ENCODE data around the gene NCOA7. TPM values are rescaled to one million over a fixed set of nuclear protein-coding genes. Genes with fewer than 3 reads are reported as not detected.

NCOA7 gene
- total RNA-seq, 1 donor = 14.8 TPM

- no peaks in the 10 kb centered on the region for H3K4me1 ChIP-seq (ENCODE audit: insufficient read depth, low read length)
- no peaks in the 10 kb centered on the region for H3K9me3 ChIP-seq (ENCODE audit: low read depth, low read length)
- H3K27me3 ChIP-seq (ENCODE audit: insufficient read depth, low read length) = no peaks in the 10 kb centered on the region
- no peak overlapping the region for H3K4me3 ChIP-seq (ENCODE audit: low read length)
These were observed 77.5 kb downstream of the NCOA7 start for GRCh38 chr6:125868252-125868651.

GRCh38 chr6:125868678-125869395, 78.1 kb downstream of the NCOA7 start:
- Histone ChIP-seq H3K4me3 (ENCODE audit: low read length) (no peak overlapping the region), H3K4me1 (ENCODE audit: insufficient read depth, low read length) (no peaks in the 10 kb centered on the region), H3K27me3 (ENCODE audit: insufficient read depth, low read length) (no peaks in the 10 kb centered on the region), H3K9me3 (ENCODE audit: low read depth, low read length) (no peaks in the 10 kb centered on the region)

- Histone ChIP-seq H3K9me3 (ENCODE audit: low read depth, low read length) (no peaks in the 10 kb centered on the region), H3K4me3 (ENCODE audit: low read length) (no peak overlapping the region), H3K4me1 (ENCODE audit: insufficient read depth, low read length) (no peaks in the 10 kb centered on the region), H3K27me3 (ENCODE audit: insufficient read depth, low read length) (no peaks in the 10 kb centered on the region)
These were observed 78.7 kb downstream of the NCOA7 start for GRCh38 chr6:125869427-125869826.

GRCh38 chr6:125871365-125871764, 80.6 kb downstream of the NCOA7 start:
- no peaks in the 10 kb centered on the region for H3K4me1 ChIP-seq (ENCODE audit: insufficient read depth, low read length)
- no peaks in the 10 kb centered on the region for H3K27me3 ChIP-seq (ENCODE audit: insufficient read depth, low read length)
- no peak overlapping the region for H3K4me3 ChIP-seq (ENCODE audit: low read length)
- no peaks in the 10 kb centered on the region for H3K9me3 ChIP-seq (ENCODE audit: low read depth, low read length)

GRCh38 chr6:125872259-125872921, 81.6 kb downstream of the NCOA7 start:
- no peak overlapping the region for H3K4me3 ChIP-seq (ENCODE audit: low read length)
- no peaks in the 10 kb centered on the region for H3K9me3 ChIP-seq (ENCODE audit: low read depth, low read length)
- H3K4me1 ChIP-seq (ENCODE audit: insufficient read depth, low read length) = no peaks in the 10 kb centered on the region
- no peaks in the 10 kb centered on the region for H3K27me3 ChIP-seq (ENCODE audit: insufficient read depth, low read length)

- Histone ChIP-seq H3K4me1 (ENCODE audit: insufficient read depth, low read length) (no peaks in the 10 kb centered on the region), H3K4me3 (ENCODE audit: low read length) (no peak overlapping the region), H3K27me3 (ENCODE audit: insufficient read depth, low read length) (no peaks in the 10 kb centered on the region), H3K9me3 (ENCODE audit: low read depth, low read length) (no peaks in the 10 kb centered on the region)
These were observed 91.5 kb downstream of the NCOA7 start for GRCh38 chr6:125882243-125882642.

- no peaks in the 10 kb centered on the region for H3K27me3 ChIP-seq (ENCODE audit: insufficient read depth, low read length)
These were observed 94.0 kb downstream of the NCOA7 start for GRCh38 chr6:125884634-125885371.

GRCh38 chr6:125886021-125886420, 95.3 kb downstream of the NCOA7 start:
- no peaks in the 10 kb centered on the region for H3K4me1 ChIP-seq (ENCODE audit: insufficient read depth, low read length)
- no peaks in the 10 kb centered on the region for H3K27me3 ChIP-seq (ENCODE audit: insufficient read depth, low read length)
- no peak overlapping the region for H3K4me3 ChIP-seq (ENCODE audit: low read length)
- H3K9me3 ChIP-seq (ENCODE audit: low read depth, low read length) = no peaks in the 10 kb centered on the region

More at GRCh38 chr6:125884634-125885371, 94.0 kb downstream of the NCOA7 start:
- no peaks in the 10 kb centered on the region for H3K4me1 ChIP-seq (ENCODE audit: insufficient read depth, low read length)
- H3K4me3 ChIP-seq (ENCODE audit: low read length) = no peak overlapping the region
- no peaks in the 10 kb centered on the region for H3K9me3 ChIP-seq (ENCODE audit: low read depth, low read length)

- no peaks in the 10 kb centered on the region for H3K9me3 ChIP-seq (ENCODE audit: low read depth, low read length)
- no peaks in the 10 kb centered on the region for H3K27me3 ChIP-seq (ENCODE audit: insufficient read depth, low read length)
These were observed 96.2 kb downstream of the NCOA7 start for GRCh38 chr6:125886914-125887313.

GRCh38 chr6:125887372-125887771, 96.6 kb downstream of the NCOA7 start:
- Histone ChIP-seq H3K9me3 (ENCODE audit: low read depth, low read length) (no peaks in the 10 kb centered on the region), H3K4me1 (ENCODE audit: insufficient read depth, low read length) (no peaks in the 10 kb centered on the region), H3K4me3 (ENCODE audit: low read length) (no peak overlapping the region), H3K27me3 (ENCODE audit: insufficient read depth, low read length) (no peaks in the 10 kb centered on the region)

More at GRCh38 chr6:125886914-125887313, 96.2 kb downstream of the NCOA7 start:
- no peaks in the 10 kb centered on the region for H3K4me1 ChIP-seq (ENCODE audit: insufficient read depth, low read length)
- H3K4me3 ChIP-seq (ENCODE audit: low read length) = no peak overlapping the region

- Histone ChIP-seq H3K9me3 (ENCODE audit: low read depth, low read length) (no peaks in the 10 kb centered on the region), H3K4me1 (ENCODE audit: insufficient read depth, low read length) (no peaks in the 10 kb centered on the region), H3K27me3 (ENCODE audit: insufficient read depth, low read length) (no peaks in the 10 kb centered on the region)
These were observed 98.4 kb downstream of the NCOA7 start for GRCh38 chr6:125888989-125889656.

GRCh38 chr6:125899726-125900182, 109.0 kb downstream of the NCOA7 start:
- no peaks in the 10 kb centered on the region for H3K4me1 ChIP-seq (ENCODE audit: insufficient read depth, low read length)
- no peak overlapping the region for H3K4me3 ChIP-seq (ENCODE audit: low read length)
- no peaks in the 10 kb centered on the region for H3K27me3 ChIP-seq (ENCODE audit: insufficient read depth, low read length)
- H3K9me3 ChIP-seq (ENCODE audit: low read depth, low read length) = no peaks in the 10 kb centered on the region

More at GRCh38 chr6:125888989-125889656, 98.4 kb downstream of the NCOA7 start:
- H3K4me3 ChIP-seq (ENCODE audit: low read length) = no peak overlapping the region

GRCh38 chr6:125904871-125905270, 114.1 kb downstream of the NCOA7 start:
- no peak overlapping the region for H3K4me3 ChIP-seq (ENCODE audit: low read length)
- no peaks in the 10 kb centered on the region for H3K9me3 ChIP-seq (ENCODE audit: low read depth, low read length)
- no peaks in the 10 kb centered on the region for H3K4me1 ChIP-seq (ENCODE audit: insufficient read depth, low read length)
- no peaks in the 10 kb centered on the region for H3K27me3 ChIP-seq (ENCODE audit: insufficient read depth, low read length)

- Histone ChIP-seq H3K4me1 (ENCODE audit: insufficient read depth, low read length) (peaks cover 9% of the 10 kb centered on the region), H3K4me3 (ENCODE audit: low read length) (no peak overlapping the region), H3K9me3 (ENCODE audit: low read depth, low read length) (no peaks in the 10 kb centered on the region), H3K27me3 (ENCODE audit: insufficient read depth, low read length) (no peaks in the 10 kb centered on the region)
These were observed 115.6 kb downstream of the NCOA7 start for GRCh38 chr6:125906158-125906998.
